K562 treated with DMSO at 1 percent for 4 hours (cell line): ENCODE data around the gene VSIG10L2. TPM values are rescaled to one million over a fixed set of nuclear protein-coding genes. Genes with fewer than 3 reads are reported as not detected.

Experiments
- total RNA-seq: library from RNA; unstranded; fragments of 300-600 nt; gene quantifications from 2 replicates; pipeline ENCODE4 v1.2.3, GENCODE V29; 2022; ENCODE audit not compliant: insufficient read depth

VSIG10L2 gene
- total RNA-seq = not detected in 2 replicates

GRCh38 chr11:125945797-125946520 lies at the start of gene VSIG10L2:
VSIG10L2 (plus strand) TSS chr11:125946044; CDS start chr11:125946056, 12 bp downstream.

DNA sequence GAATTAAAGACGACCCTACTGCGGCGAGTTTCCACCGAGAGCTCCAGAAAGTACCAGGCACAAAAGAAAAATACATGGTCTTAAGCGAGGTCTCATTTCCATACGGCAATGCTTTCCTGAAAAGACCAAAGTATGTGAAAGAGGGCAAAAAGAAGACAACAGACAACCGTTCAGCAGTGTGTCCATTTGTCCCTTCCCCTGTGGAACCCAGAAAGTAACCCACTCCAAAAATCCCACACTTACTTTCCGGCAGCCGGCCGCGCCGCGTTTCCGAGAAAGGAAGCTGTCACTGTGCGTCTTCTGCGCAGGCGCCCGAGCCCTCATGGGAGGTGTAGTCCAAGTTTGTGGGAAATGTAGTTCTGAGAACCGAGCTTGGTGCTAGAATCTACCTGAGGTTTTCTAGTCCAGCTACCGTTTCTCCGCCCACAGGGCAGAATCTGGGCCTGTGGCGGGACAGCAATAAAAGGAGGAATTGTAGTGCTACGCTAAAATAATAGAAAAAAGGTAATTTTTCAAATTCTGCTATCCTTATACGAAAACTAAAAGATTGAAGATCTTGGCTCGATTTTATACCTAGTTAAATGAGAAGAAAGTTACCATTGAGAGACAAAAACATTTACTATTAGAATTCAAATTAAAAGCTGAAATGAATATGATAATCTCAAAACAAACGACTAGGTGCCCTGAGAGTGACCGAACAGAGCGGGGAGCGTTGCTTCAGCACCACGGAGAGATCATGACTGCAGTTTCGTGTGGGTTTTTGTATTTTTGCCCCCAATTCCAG lies 42.7 kb upstream of the VSIG10L2 start, which contains the start of gene PUS3:
Gene PUS3, minus strand, starts transcription at position 280 of the 784 bp plus-strand sequence. CDS start 6,922 bp downstream, outside the sequence.

GRCh38 chr11:125903711-125904659 lies 41.9 kb upstream of the VSIG10L2 start, which contains the start of gene DDX25:
DDX25 (plus strand) TSS chr11:125904508; CDS start chr11:125904518, 10 bp downstream.

Other genes starting within 250 kb of the VSIG10L2 start
- gene PATE1, start 199.8 kb upstream of the VSIG10L2 start, total RNA-seq = not detected in 2 replicates
- gene PATE2, start 167.2 kb upstream of the VSIG10L2 start, total RNA-seq = not detected in 2 replicates
- gene PATE3, start 157.9 kb upstream of the VSIG10L2 start, total RNA-seq = not detected in 2 replicates
- gene PATE4, start 112.7 kb upstream of the VSIG10L2 start, total RNA-seq = not detected in 2 replicates
- 3.5 and 7.1 TPM in 2 replicates for gene HYLS1, start 58.4 kb upstream of the VSIG10L2 start, total RNA-seq
- gene PUS3, start 42.8 kb upstream of the VSIG10L2 start, total RNA-seq = 8.0 and 9.5 TPM in 2 replicates
- gene DDX25, start 41.5 kb upstream of the VSIG10L2 start, total RNA-seq = not detected in 2 replicates
- gene CDON, start 116.8 kb downstream of the VSIG10L2 start, total RNA-seq = 0.26 and 0.71 TPM in 2 replicates